A673 (cell line): Measurements from ENCODE around the gene CEMIP2. TPM values are rescaled to one million over a fixed set of nuclear protein-coding genes. Genes with fewer than 3 reads are reported as not detected.

Source experiments
- BruUV-seq: library from RNA; stranded (reverse); fragments of 400-500 nt; replicated peaks from 2 replicates; lab custom pipeline; 2021; lab: Mats Ljungman, UMichigan
- CTCF ChIA-PET: fragments of 300-600 bp; sonication (Branson Sonifier 250); formaldehyde crosslinking; loops from one replicate; lab custom pipeline; 2022; ENCODE audit warnings: antibody characterized with exemption; lab: Charles Lee
- POLR2A ChIA-PET: fragments of 300-600 bp; sonication (Branson Sonifier 250); formaldehyde crosslinking; loops from one replicate; lab custom pipeline; 2022; ENCODE audit warnings: antibody characterized with exemption; ENCODE audit not compliant: low non-redundant PET; lab: Charles Lee
- DNase-seq: peaks from one replicate; pipeline ENCODE4 v3.0.0-alpha.2; 2015; ENCODE audit warnings: low spot score
- H3K27ac ChIP-seq: fragments of 200-600 bp; sonication (generic); 2 replicates; pipeline ENCODE4 v1.5.1; 2016; ENCODE audit warnings: mixed run types, low read depth, mild to moderate bottlenecking, mixed read lengths, antibody characterized with exemption, low read length; ENCODE audit not compliant: poor library complexity, severe bottlenecking
- H3K27me3 ChIP-seq: fragments of 200-600 bp; sonication (generic); replicated peaks from 2 replicates; pipeline ENCODE4 v1.6.1; 2017; ENCODE audit warnings: mixed run types, low read depth, mild to moderate bottlenecking, mixed read lengths, antibody characterized with exemption, low read length; ENCODE audit not compliant: insufficient read depth, poor library complexity
- H3K36me3 ChIP-seq: fragments of 200-600 bp; sonication (generic); 2 replicates; pipeline ENCODE4 v1.6.1; 2016; ENCODE audit warnings: mixed run types, mild to moderate bottlenecking, mixed read lengths, antibody characterized with exemption, low read length; ENCODE audit not compliant: insufficient read depth, poor library complexity, severe bottlenecking
- H3K4me1 ChIP-seq: fragments of 200-600 bp; sonication (generic); 2 replicates; pipeline ENCODE4 v1.6.1; 2017; ENCODE audit warnings: mixed run types, mild to moderate bottlenecking, mixed read lengths, antibody characterized with exemption, low read length; ENCODE audit not compliant: insufficient read depth, poor library complexity, severe bottlenecking
- H3K4me3 ChIP-seq: fragments of 200-600 bp; sonication (generic); 2 replicates; pipeline ENCODE4 v1.5.1; 2016; ENCODE audit warnings: low read depth, mixed run types, mild to moderate bottlenecking, mixed read lengths, low read length; ENCODE audit not compliant: poor library complexity, severe bottlenecking
- H3K9me3 ChIP-seq: fragments of 200-600 bp; sonication (generic); 2 replicates; pipeline ENCODE4 v1.6.1; 2016; ENCODE audit warnings: mixed run types, low read depth, mild to moderate bottlenecking, mixed read lengths, antibody characterized with exemption, low read length; ENCODE audit not compliant: poor library complexity, severe bottlenecking
- CTCF ChIP-seq: fragments of 300-800, 200-600 bp; sonication (generic); conservative IDR thresholded peaks from 2 replicates; pipeline ENCODE4 v1.5.1; 2017; ENCODE audit warnings: low read depth, mild to moderate bottlenecking, antibody characterized with exemption, low read length, moderate library complexity, mixed read lengths
- EZH2 ChIP-seq: fragments of 200-600 bp; sonication (generic); IDR thresholded peaks from 2 replicates; pipeline ENCODE4 v1.6.1; 2017; ENCODE audit warnings: borderline replicate concordance, low read depth, mild to moderate bottlenecking, mixed read lengths, antibody characterized with exemption, low read length; ENCODE audit not compliant: poor library complexity, severe bottlenecking
- intact Hi-C: fragments of 100-400 bp; cut with micrococcal nuclease; formaldehyde crosslinking; loops from one replicate; pipeline ENCODE4 v1.10.0; 2022; ENCODE audit not compliant: unreplicated experiment
- total RNA-seq: library from RNA; stranded (reverse); gene quantifications from 2 replicates; pipeline ENCODE4 v1.2.3, GENCODE V29; 2021

Gene CEMIP2
- total RNA-seq, 1 experiment from 2014 or later = 32.9 TPM

GRCh38 chr9:71729816-71730526, 38.3 kb downstream of the CEMIP2 start:
- Histone ChIP-seq H3K4me3 (no peak overlapping the region), H3K27me3 (no peaks in the 10 kb centered on the region), H3K4me1 (peaks cover 10% of the 10 kb centered on the region), H3K36me3 (no peaks in the 10 kb centered on the region), H3K27ac (no peak overlapping the region), H3K9me3 (no peaks in the 10 kb centered on the region)
- TF ChIP-seq CTCF (no peak), EZH2 (no peak)
- CTCF ChIA-PET = no interaction called here
- intact Hi-C loops = no loop called here
- POLR2A ChIA-PET = no interaction called here
- no peak for DNase-seq
- no TSS peak for BruUV-seq

- no peaks in the 10 kb centered on the region for H3K9me3 ChIP-seq
- no peaks in the 10 kb centered on the region for H3K4me1 ChIP-seq
- DNase-seq = no peak
- no peak overlapping the region for H3K4me3 ChIP-seq
- ChIA-PET POLR2A (no interaction called here), CTCF (no interaction called here)
- H3K36me3 ChIP-seq = no peaks in the 10 kb centered on the region
- no peak overlapping the region for H3K27ac ChIP-seq
- no TSS peak for BruUV-seq
- intact Hi-C loops = no loop called here
- H3K27me3 ChIP-seq = no peaks in the 10 kb centered on the region
- no peak for TF ChIP-seq EZH2
- TF ChIP-seq CTCF = no peak
These were observed 41.6 kb downstream of the CEMIP2 start for GRCh38 chr9:71726723-71727122.

GRCh38 chr9:71725590-71726338, 42.5 kb downstream of the CEMIP2 start:
- intact Hi-C loops = no loop called here
- Histone ChIP-seq H3K27me3 (no peaks in the 10 kb centered on the region), H3K4me1 (no peaks in the 10 kb centered on the region), H3K36me3 (no peaks in the 10 kb centered on the region), H3K27ac (no peak overlapping the region), H3K4me3 (no peak overlapping the region), H3K9me3 (no peaks in the 10 kb centered on the region)
- TF ChIP-seq EZH2 (no peak), CTCF (no peak)
- ChIA-PET CTCF (no interaction called here), POLR2A (no interaction called here)
- no TSS peak for BruUV-seq
- no peak for DNase-seq
